GM21723 (cell line): ENCODE data around the gene COLGALT1.
"Not testable (repeated sequence)": the region's sequence is repeated elsewhere in the genome, so short reads cannot be mapped to it uniquely, and the experiment has no call there.

ENCODE experiments used
- ATAC-seq: cut with Tn5 transposase; IDR thresholded peaks from one replicate; pipeline ENCODE4 v1.9.1; 2021; ENCODE audit warnings: mild to moderate bottlenecking, moderate library complexity; ENCODE audit not compliant: unreplicated experiment

COLGALT1 gene

DNA sequence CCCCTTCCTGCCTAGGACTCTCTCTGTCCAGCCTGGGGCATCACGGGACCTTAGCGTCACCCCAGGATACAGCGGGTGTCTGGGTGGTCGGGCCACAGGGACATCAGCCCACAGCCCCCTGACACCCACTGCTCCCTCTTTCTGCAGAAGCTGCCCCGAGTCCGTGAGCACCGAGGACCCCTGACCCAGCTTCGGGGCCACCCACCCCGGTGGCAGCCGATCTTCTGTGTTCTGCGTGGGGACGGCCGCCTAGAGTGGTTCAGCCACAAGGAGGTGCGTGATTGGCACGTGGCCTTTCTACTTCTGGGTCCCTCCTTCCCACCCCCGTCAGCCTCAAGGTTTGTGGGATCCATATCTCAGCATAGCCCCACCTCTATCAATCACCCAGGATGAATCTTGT, 23.3 kb upstream of the COLGALT1 start:
- no peak for ATAC-seq

DNA sequence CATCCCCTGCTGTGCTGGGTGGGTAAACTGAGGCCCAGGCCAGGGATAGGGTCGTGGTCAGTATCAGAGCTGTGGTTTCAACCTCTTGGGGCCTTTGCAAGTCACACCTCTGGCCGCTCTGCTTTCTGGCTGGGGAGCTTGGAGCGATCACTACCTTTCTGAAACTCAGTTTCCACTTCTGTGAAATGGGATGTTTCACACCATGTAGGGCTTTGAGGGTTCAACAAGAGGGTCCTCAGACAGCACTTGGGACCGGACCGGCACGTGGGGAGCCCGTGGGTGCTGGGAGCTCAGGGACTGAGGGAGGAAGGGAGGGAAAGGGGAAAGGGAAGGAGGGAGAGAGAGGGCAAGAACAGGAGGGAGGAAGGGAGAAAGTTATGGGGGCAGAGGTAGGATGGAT, 22.9 kb upstream of the COLGALT1 start:
- no peak for ATAC-seq

DNA sequence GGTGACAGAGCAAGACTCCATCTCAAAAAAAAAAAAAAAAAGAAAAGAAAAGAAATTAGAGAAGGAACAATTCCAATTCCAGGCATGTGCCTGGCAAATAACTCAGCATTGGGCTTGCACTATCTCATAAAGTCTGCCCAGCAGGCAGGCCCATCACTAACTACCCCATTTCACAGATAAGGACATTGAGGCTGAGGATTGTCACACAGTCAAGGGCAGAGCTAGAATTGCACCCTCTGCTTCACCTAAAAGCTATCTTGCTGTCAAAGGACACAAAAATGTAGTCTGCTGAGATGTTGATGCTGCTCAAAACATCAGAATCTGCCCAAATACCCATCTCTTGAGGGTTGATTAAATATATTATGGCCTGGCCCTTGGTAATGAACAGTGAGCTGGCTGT, 20.7 kb upstream of the COLGALT1 start:
- no peak for ATAC-seq

DNA sequence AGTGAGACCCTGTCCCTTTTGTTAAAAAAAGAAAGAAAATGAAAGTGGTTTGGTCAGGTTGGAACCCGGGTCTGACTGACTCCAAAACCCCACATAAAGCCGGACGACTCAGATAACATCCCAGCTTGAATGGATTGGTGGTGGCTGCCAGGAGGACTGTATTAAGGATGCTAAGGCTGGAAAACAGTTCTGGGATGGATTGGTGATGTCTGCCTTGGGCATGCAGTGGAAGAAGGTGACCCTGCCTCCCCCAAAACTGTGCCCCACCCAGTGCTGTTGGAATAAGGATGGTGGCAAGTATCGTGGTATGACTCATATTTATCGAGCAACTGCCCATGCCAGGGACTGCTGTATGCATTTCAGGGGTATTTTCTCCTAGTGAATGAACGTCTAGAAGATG, 18.5 kb upstream of the COLGALT1 start:
- ATAC-seq: no peak

DNA sequence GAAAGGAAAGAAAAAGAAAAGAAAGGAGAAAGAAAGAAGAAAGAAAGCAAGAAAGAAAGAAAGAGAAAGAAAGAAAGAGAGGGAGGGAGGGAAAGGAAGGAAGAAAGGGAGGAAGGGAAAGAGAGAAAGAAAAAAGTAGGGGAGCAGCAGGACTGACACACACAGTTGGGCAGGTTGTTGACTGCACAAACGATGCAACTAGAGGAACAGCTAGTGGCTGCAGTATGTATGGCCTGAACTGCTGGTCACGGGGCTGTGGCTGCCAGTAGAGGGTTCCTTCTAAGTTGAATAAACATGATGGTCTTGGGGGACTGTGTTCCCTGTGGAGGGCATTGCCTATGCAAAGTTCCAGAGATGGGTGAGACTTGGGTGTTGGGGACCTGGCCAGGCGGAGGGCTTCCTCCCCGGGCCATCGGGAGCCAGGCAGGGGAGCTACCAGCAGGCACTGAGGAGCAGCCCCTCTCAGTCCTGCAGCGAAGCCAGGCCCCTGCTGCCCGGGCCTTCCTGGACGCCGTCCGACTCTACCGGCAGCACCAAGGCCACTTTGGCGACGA, 16.7 kb upstream of the COLGALT1 start:
- ATAC-seq: no peak

DNA sequence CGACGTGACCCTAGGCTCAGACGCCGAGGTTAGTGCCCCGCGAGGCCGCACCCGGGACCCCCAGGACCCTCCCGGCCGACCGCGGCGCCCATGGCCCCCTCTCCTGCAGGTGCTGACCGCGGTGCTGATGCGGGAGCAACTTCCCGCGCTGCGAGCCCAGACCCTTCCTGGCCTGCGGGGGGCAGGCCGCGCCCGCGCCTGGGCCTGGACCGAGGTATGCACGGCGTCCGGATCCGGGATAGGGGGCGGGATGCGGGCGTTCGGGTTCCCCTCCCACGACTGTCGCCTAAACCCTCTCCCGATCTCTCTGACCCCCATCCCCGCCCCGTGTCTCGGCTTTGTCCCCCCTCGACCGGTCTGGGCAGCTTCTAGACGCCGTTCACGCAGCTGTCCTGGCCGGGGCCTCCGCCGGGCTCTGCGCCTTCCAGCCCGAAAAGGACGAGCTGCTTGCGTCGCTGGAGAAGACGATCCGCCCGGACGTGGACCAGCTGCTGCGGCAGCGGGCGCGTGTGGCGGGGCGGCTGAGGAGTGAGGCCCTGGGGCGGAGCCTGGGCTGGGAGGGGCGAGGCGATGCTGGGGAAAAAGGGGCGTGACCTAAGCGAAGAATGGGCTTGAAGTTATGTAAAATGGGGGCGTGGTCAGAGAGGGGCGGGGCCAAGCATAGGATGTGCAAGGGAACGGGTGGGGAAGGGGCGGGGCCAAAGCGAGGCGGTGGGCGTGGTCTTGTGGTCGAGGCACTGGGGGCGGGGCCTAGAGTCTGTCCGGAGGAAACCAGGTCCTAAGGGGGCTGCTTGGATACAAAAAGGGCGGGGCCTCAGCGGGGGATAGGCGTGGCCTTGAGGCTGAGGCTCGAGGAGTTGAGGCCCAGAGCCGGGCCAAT, 16.0 kb upstream of the COLGALT1 start:
- ATAC-seq: peak; percentile 72

DNA sequence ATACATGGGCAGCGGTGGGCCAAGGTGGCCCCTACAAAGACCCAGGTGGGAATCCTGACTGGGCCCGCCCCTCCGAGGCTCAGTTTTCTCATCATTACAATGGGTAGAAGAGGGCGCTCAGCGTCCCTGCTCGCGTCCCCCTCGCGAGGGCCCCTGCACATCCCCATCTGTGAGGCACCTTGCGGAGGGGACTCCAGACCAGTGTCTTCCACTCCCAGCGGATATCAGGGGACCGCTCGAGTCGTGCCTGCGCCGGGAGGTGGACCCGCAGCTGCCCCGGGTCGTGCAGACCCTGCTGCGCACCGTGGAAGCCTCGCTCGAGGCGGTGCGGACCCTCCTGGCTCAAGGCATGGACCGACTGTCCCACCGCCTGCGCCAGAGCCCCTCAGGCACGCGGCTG, 15.3 kb upstream of the COLGALT1 start:
- no peak for ATAC-seq

DNA sequence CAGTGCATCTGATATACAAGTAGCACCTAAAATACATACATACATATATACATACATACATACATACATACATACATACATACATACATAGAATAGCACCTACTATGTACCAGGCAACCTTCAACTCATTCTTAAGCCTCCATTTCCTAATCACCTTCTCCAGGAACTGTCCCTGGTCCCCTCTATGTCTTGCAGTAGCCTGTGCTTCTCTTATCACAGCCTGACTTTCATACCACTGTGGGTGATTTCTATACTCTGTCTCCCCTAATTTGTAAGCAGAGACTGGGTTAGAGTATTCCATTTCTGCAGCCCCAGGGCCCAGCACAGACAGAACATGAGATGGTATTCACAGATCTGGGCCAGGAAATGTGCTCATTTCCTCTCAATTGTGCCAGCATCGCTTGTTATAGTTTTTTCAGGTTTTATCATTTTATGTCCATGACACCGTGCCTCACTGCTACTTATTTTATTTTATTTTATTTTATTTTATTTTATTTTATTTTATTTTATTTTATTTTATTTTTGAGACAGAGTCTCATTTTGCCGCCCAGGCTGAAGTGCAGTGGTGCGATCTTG, 14.2 kb upstream of the COLGALT1 start:
- ATAC-seq: no peak

DNA sequence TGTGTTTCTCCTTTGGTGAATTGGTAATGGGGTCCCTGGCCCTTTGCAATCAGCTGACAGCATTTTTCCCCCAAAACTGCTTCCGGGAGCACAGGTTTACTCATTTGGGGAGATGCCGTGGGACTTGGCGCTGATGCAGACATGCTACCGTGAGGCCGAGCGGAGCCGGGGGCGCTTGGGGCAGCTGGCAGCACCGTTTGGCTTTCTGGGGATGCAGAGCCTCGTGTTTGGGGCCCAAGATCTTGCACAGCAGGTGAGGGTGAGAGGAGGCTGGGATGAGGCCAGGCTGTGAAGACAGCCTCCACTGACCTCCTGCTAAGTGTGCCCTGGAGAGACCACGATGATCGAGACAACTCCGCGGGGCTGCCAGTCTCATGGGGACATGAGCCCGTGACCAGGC, 13.4 kb upstream of the COLGALT1 start:
- no peak for ATAC-seq

DNA sequence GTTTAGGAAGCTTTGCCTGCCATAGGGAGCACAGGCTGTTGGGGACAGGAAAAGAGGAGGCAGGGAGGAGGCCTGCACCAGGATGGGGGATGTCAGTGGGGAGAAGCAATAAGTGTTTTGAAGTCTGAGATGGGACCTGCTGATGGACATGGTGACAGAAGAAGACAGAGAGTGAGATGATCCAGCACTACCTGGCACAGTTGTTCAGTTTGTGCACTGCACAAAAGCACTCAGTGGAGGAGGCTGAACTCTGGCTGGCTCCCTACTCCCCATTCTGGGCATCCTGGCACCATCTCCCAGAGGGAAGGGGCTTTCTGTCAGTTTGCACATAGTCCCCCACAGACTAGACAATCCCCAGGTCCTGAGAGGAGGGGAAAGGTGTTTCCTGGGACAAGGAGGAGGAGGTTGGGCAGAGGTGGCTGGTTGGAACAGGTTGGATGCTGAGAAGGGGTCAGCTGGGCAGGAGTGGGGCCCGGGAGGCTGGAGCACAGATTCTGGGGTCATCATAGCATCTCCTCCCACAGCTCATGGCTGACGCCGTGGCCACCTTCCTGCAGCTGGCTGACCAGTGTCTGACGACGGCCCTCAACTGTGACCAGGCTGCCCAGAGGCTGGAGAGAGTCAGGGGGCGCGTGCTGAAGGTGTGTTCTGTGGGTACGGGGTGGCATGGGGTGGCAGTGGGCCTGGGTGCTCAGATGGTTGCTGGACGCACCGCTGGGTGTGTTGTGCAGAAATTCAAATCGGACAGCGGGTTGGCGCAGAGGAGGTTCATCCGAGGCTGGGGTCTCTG, 12.5 kb upstream of the COLGALT1 start:
- no peak for ATAC-seq

DNA sequence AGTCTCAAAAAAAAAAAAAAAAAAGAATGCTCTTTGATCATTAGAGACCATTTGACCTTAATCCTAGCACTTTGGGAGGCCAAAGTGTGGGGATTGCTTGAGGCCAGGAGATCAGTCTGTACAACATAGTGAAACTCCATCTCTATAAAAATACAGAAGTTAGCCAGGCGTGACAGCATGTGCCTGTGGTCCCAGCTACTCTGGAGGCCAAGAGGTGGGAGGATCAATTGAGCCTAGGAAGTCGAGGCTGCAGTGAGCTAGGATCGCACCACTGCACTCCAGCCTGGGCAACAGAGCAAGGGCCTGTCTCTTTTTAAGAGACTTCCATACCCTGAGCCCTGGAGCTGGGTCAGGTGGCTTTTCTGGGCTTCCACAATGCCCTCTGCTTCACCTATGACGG, 11.5 kb upstream of the COLGALT1 start:
- no peak for ATAC-seq

DNA sequence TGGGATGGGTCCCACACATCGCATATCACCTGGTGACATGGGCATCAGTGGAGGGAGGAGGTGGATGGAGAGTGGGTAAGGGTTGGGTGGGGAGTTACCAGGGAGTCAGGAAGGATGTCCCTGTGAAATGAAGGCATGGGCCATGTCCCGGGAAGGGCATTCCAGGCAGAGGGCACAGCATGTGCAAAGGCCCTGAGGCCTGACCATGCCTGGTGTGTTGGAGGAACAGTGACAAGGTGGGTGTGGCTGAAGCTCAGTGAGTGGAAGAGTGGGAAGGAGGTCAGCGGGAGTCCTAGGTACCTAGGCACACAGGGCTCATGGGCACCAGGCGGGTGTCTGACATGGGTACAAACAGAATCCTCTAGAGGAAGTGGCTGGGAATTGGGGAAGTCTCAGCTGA, 11.0 kb upstream of the COLGALT1 start:
- no peak for ATAC-seq

DNA sequence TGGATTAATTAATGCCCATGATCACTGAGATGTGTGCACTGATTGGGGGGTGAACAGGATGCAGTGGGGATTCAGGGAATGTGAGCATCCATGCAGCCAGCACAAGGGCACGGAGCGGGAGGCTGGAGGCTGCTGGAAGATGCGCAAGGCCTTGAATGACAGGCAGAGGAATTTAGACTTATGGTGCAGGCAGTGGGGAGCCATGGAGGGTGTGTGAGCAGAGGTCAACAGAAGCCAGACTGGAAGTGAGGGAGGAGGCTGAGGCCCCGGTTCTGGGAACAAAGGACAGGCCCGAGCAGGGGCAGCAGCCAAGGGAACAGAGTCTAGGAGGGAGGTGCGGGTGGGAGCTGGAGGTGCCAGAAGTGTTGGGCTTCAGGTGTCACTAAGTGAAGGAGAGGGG, 7.3 kb upstream of the COLGALT1 start:
- ATAC-seq: no peak

DNA sequence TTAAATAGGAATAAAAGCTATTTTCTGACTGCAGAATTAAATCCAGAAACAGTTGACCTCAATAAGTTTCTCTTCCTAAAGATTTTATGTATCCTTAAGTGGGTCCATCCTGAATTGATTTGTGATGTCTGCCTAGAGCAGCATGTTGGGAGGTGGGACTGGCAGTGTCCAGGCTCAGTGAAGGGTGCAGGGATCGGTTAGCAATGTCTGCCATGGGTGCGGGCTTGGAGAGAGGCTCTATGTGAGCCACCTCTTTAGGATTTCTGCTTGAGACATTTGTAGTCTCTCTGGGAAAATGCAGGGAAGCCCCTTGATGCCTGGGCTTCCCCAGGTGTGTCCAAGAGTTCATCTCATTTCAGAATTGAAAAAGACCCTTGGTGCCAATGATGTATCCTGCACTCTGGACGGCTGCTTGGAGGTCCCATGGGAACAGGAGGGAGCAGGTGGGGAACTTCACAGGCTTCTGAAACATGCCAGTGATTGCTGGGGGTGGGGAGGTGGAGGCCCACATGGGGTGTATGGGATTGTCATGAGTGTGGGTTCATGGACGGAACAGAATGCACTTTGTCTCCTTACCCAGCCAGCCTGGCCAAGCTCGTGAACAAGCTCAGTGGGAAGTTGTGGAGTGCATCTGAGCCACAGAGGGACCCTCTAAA, 6.2 kb upstream of the COLGALT1 start:
- no peak for ATAC-seq

DNA sequence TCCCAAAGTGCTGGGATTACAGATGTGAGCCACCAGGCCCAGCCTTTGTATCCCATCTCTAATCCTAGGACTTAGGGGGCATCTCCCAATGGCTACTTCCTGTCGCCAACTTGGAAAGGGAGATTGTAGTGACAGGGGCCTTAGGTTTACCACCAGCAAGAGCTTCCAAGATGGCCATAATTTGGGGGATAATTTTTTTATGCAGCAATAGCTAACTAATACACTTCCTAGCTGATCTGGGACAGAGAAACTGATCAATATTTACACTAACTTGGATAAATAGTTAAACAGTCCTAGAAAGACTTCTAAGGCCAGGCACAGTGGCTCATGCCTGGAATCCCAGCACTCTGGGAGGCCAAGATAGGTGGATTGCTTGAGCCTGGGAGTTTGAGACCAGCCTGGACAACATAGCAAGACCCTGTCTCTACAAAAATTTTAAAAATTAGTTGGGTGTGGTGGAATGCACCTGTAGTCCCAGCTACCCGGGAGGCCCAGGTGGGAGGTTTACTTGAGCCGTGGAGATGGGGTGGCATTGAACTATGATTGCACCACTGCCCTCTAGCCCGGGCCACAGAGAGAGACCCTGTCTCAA, 5.3 kb upstream of the COLGALT1 start:
- no peak for ATAC-seq

DNA sequence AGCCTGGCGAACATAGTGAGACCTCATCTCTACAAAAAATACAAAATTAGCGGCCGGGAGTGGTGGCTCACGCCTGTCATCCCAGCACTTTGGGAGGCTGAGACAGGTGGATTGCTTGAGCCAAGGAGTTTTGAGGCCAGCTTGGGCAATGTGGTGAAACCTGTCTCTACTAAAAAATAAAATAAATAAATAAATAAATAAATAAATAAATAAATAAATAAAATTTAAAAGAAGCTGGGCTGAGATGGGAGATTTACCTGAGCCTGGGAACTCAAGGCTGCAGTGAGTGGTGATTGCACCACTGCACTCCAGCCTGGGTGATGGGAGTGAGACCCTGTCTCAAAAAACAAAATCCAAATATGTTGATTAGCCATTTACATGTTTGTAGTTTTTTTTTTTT, 2.7 kb upstream of the COLGALT1 start:
- not testable (repeated sequence) for ATAC-seq

DNA sequence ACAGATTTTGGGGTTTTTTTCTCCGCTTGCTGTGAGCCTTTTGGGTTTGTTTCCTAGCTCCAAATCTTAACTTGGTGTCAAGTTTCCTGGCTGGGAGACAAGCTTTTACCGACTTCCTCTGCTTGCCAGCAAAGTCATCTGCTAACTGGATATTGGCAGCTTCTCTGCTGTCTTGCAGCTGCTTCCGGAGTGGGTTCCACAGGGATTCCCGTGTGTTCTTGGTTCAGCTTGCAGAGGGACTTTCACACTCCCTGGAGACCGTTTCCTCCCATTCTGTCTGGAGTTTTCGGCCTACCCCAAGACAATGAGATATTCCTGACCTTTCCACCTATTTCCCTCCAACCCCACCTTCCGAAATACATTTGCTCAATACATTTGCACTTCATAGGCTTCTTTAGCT, 2.2 kb upstream of the COLGALT1 start:
- no peak for ATAC-seq

DNA sequence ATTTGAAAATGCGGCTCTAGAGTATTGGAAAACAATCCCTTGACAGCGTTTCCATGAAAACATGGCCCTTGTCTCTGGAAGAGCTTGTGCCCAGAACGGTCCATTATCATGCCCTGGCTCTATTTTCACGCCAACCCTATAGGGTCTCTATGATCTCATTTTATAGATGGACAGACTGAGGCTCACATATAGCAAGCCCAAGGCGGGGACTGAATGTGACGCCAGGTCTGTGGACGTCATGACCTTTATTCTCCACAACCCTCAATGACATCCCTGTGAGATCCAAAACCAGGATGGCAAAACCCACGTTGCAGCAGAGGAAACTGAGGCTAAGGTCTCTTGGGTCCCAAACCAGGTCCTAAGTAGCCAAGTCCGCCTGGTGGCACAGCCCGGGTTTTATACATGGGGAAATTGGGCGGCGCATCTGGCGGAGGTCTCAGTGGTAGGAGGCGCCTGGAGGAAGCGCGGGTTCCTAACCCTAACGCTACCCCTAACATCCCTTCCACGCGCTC, 425 bp upstream of the COLGALT1 start:
- ATAC-seq: no peak

DNA sequence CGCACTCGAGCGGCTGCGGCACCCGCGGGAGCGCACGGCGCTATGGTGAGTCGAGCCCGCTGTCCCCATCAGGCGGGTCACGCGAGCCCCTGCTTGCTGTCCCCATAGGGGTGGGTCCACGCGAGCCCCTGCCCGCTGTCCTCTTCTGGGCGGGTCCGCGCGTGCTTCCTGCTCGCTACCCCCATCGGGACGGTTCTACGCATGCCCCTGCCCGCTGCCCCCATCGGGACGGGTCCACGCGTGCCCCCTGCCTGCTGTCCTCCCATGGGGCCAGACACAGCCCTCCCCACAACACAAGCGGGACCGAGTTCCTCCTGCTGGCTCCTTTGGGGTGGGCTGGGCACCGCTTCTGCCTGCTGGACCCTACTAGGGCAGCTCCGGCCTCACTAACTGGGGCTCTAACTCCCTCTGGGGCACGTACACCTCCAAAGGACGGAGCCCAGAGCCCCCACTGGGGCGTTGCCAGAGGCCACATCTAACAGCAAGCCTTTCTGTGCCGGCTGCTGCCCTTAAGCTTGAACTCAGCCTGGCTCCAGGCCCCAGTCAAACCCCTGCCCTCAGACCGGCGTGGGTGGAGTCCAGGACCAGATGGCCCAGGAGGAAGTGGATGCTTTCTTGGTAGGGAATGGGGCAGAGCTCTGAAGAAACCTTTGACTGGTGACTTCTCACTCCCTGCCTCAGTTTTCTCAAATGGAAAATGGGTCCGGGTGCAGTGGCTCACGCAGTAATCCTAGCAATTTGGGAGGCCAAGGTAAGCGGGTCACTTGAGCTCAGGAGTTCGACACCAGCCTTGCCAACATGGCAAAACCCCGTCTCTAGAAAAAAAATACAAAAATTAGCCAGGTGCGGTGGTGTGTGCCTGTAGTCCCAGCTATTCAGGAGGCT, 722 bp downstream of the COLGALT1 start:
- ATAC-seq: peak; percentile 38
